Thyroid gland (tissue), 4 donors: Measurements from ENCODE around the gene PCED1A.

ENCODE experiments used
- CTCF ChIP-seq, 6 experiments: fragments of 200-600 bp in 3 of 6; fragments of 450-650 bp in 3 of 6; sonication (generic) in 3 of 6; IDR thresholded peaks; one replicate each; pipeline ENCODE4 v1.5.1; 2016 to 2019; ENCODE audit warnings: antibody characterized with exemption in 6 of 6, mild to moderate bottlenecking in 2 of 6, inconsistent platforms in 1 of 6, moderate library complexity in 1 of 6
- POLR2A ChIP-seq, 2 donors: fragments of 450-650 bp; IDR thresholded peaks; one replicate each; pipeline ENCODE4 v1.6.1; 2017; ENCODE audit warnings: antibody characterized with exemption in 2 of 2, mild to moderate bottlenecking in 2 of 2, moderate library complexity in 1 of 2

DNA sequence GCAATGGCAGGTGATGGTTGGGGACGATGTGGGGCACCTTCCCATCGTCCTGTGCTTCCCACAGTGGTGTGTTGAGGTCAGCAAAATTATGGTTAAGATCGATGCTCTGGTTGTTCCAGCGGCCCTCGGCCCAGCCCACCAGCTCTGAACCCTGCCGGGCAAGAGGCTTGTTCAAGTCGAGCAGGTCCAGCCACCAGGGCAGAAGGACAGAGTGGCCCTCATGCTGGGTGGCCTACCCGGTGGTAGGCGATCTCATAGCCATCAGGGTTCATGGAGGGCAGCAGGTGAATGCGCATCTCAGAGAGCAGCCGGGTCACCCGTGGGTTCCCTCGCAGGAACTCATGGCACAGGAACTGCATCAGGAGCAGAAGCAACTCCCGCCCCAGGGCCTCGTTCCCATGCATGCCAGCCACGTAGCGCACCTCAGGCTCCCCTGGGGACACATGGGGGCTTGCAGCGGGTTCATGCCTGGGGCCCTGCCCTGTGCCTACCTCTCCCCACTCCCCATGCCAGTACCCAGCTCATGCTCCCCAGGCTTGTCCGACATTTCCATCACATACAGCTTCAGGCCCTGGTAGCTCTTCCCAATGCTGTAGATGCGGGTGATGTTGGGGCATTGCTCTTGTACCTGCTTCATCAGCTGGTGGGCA, 44.3 kb downstream of the PCED1A start:
- TF ChIP-seq CTCF (IDR thresholded peaks at IDR 0.05) (no peak), POLR2A (IDR thresholded peaks at IDR 0.05) (no peak)
